SK-N-SH (cell line): ENCODE measurements around the gene RPL29. TPM values are rescaled to one million over a fixed set of nuclear protein-coding genes. Genes with fewer than 3 reads are reported as not detected.

Experiments used
- CTCF ChIA-PET: fragments of 300-600, 350-600 bp; formaldehyde crosslinking; extraction: SDS; loops from one replicate; lab custom pipeline; 2021; lab: Yijun Ruan, JAX
- POLR2A ChIA-PET: fragments of 350-600 bp; sonication (Branson Sonifier 250); formaldehyde crosslinking; extraction: SDS; loops from one replicate; lab custom pipeline; 2020; ENCODE audit warnings: antibody characterized with exemption, inconsistent platforms; lab: Yijun Ruan, JAX
- DNase-seq: peaks from one replicate; pipeline ENCODE4 v3.0.0; 2012
- H2AFZ ChIP-seq: fragments of 200-600 bp; sonication (generic); 2 replicates; pipeline ENCODE4 v1.8.1; 2016; ENCODE audit warnings: antibody characterized with exemption, mild to moderate bottlenecking, low read depth
- H3F3A ChIP-seq: fragments of 200-600 bp; sonication (generic); replicated peaks from 2 replicates; pipeline ENCODE3; 2016; ENCODE audit warnings: antibody characterized with exemption, mild to moderate bottlenecking; ENCODE audit not compliant: insufficient read depth
- H3K27ac ChIP-seq, 2 experiments: fragments of 200-500 bp in 1 of 2; fragments of 200-600 bp in 1 of 2; sonication (Bioruptor generic) in 1 of 2; sonication (generic), shearing (Covaris generic) in 1 of 2; 2 replicates each; pipeline versions ENCODE4 v1.5.1 to v1.6.1; 2014 to 2016; ENCODE audit warnings: low read depth in 2 of 2, inconsistent platforms in 1 of 2, low read length in 1 of 2, mild to moderate bottlenecking in 1 of 2, mixed read lengths in 1 of 2
- H3K27me3 ChIP-seq: fragments of 200-600 bp; sonication (generic), shearing (Covaris generic); 2 replicates; pipeline ENCODE4 v1.6.1; 2016; ENCODE audit warnings: mixed run types; ENCODE audit not compliant: insufficient read depth
- H3K36me3 ChIP-seq, 2 experiments: fragments of 200-500 bp in 1 of 2; fragments of 200-600 bp in 1 of 2; sonication (Bioruptor generic) in 1 of 2; sonication (generic) in 1 of 2; replicated peaks in 1 of 2; 2 replicates each; pipeline versions ENCODE3 to v1.5.1; 2014 to 2016; ENCODE audit warnings: low read length in 1 of 2, mild to moderate bottlenecking in 1 of 2; ENCODE audit not compliant: insufficient read depth in 2 of 2, control insufficient read depth in 1 of 2
- H3K4me1 ChIP-seq, 2 experiments: fragments of 200-500 bp in 1 of 2; fragments of 200-600 bp in 1 of 2; sonication (Bioruptor generic) in 1 of 2; sonication (generic), shearing (Covaris generic) in 1 of 2; 2 replicates each; pipeline versions ENCODE4 v1.5.1 to v1.6.1; 2014 to 2016; ENCODE audit warnings: low read depth in 1 of 2, low read length in 1 of 2, mixed run types in 1 of 2; ENCODE audit not compliant: insufficient read depth in 2 of 2, control insufficient read depth in 1 of 2
- H3K4me2 ChIP-seq: fragments of 200-600 bp; sonication (generic), shearing (Covaris generic); 2 replicates; pipeline ENCODE4 v1.6.1; 2017; ENCODE audit warnings: mixed run types
- H3K4me3 ChIP-seq, 2 experiments: fragments of 200-500 bp in 1 of 2; fragments of 200-600 bp in 1 of 2; sonication (Bioruptor generic) in 1 of 2; sonication (generic), shearing (Covaris generic) in 1 of 2; 2 replicates each; pipeline versions ENCODE4 v1.5.1 to v1.8.1; 2014 to 2016; ENCODE audit warnings: low read depth in 2 of 2, inconsistent platforms in 1 of 2, low read length in 1 of 2, mild to moderate bottlenecking in 1 of 2, mixed read lengths in 1 of 2, moderate library complexity in 1 of 2
- H3K79me2 ChIP-seq: fragments of 200-600 bp; sonication (generic); 2 replicates; pipeline ENCODE4 v1.8.1; 2017; ENCODE audit warnings: mild to moderate bottlenecking; ENCODE audit not compliant: insufficient read depth
- H3K9ac ChIP-seq: fragments of 200-600 bp; sonication (generic); 2 replicates; pipeline ENCODE4 v1.6.1; 2017; ENCODE audit warnings: mixed run types
- H3K9me2 ChIP-seq: fragments of 200-600 bp; sonication (generic); 2 replicates; pipeline ENCODE4 v1.6.1; 2017; ENCODE audit warnings: mixed run types
- H3K9me3 ChIP-seq: fragments of 200-600 bp; sonication (generic); 2 replicates; pipeline ENCODE4 v1.6.1; 2017; ENCODE audit warnings: mixed run types, mild to moderate bottlenecking, moderate library complexity
- H4K20me1 ChIP-seq: fragments of 200-600 bp; sonication (generic); 2 replicates; pipeline ENCODE4 v1.6.1; 2017; ENCODE audit warnings: mild to moderate bottlenecking, mixed run types; ENCODE audit not compliant: insufficient read depth
- EP300 ChIP-seq, 2 experiments: IDR thresholded peaks; 2 replicates each; pipeline versions ENCODE4 v1.4.0 to v1.6.1; 2012; ENCODE audit warnings: borderline replicate concordance in 1 of 2, low read depth in 1 of 2, low read length in 1 of 2
- FOSL2 ChIP-seq: IDR thresholded peaks from 2 replicates; pipeline ENCODE4 v1.4.0; 2012; ENCODE audit warnings: low read depth, mild to moderate bottlenecking, moderate library complexity, borderline replicate concordance
- FOXJ3 ChIP-seq: sonication (generic); formaldehyde crosslinking; IDR thresholded peaks from 2 replicates; pipeline ENCODE4 v1.5.1; 2020; ENCODE audit warnings: mild to moderate bottlenecking, missing genetic modification reagents
- JUND ChIP-seq: IDR thresholded peaks from 2 replicates; pipeline ENCODE4 v1.4.0; 2012
- MAX ChIP-seq: IDR thresholded peaks from 2 replicates; pipeline ENCODE4 v1.4.0; 2012; ENCODE audit warnings: low read depth
- MEF2A ChIP-seq: IDR thresholded peaks from 2 replicates; pipeline ENCODE4 v1.4.0; 2012; ENCODE audit warnings: low read depth, borderline replicate concordance
- NFIC ChIP-seq: IDR thresholded peaks from 2 replicates; pipeline ENCODE4 v1.4.0; 2012; ENCODE audit warnings: borderline replicate concordance
- NRF1 ChIP-seq: IDR thresholded peaks from 2 replicates; pipeline ENCODE4 v1.6.1; 2012; ENCODE audit warnings: low read depth, mild to moderate bottlenecking, low read length
- POLR2AphosphoS5 ChIP-seq: IDR thresholded peaks from 2 replicates; pipeline ENCODE4 v1.6.1; 2012; ENCODE audit warnings: low read depth, low read length
- SIN3A ChIP-seq: IDR thresholded peaks from 2 replicates; pipeline ENCODE4 v1.6.1; 2012; ENCODE audit warnings: low read depth, mild to moderate bottlenecking, low read length, moderate library complexity, borderline replicate concordance
- TAF1 ChIP-seq: IDR thresholded peaks from 2 replicates; pipeline ENCODE4 v1.6.1; 2012; ENCODE audit warnings: low read depth, mild to moderate bottlenecking, low read length, moderate library complexity, borderline replicate concordance
- TCF12 ChIP-seq: IDR thresholded peaks from 2 replicates; pipeline ENCODE4 v1.4.0; 2012
- TEAD4 ChIP-seq: IDR thresholded peaks from 2 replicates; pipeline ENCODE4 v1.4.0; 2012; ENCODE audit warnings: mild to moderate bottlenecking, borderline replicate concordance; ENCODE audit not compliant: insufficient read depth
- USF1 ChIP-seq: IDR thresholded peaks from 2 replicates; pipeline ENCODE4 v1.4.0; 2012; ENCODE audit warnings: low read depth, borderline replicate concordance
- ZBTB33 ChIP-seq: IDR thresholded peaks from 2 replicates; pipeline ENCODE4 v1.4.0; 2012; ENCODE audit warnings: low read depth, borderline replicate concordance
- WGBS: methylation state at CpG from one replicate; pipeline ENCODE4 v1.1.6; 2017; ENCODE audit warnings: low lambda C conversion rate; 5-methylcytosine and 5-hydroxymethylcytosine counted together
- polyA plus RNA-seq, 3 experiments: library from polyadenylated mRNA; depleted of rRNA; stranded (reverse); fragments of >200 nt; gene quantifications; 2 replicates each; pipeline ENCODE4 v1.2.3, GENCODE V29; 2012

The RPL29 gene
- polyA plus RNA-seq, 1 of the 3 experiments (the other 2 are of a cell fraction), result 3,173 TPM

- TF ChIP-seq ZBTB33 (no peak), SIN3A (no peak), USF1 (no peak), TAF1 (no peak), FOSL2 (no peak)
Observed at GRCh38 chr3:52025453-52025852, 29.8 kb upstream of the RPL29 start (continued).

- Histone ChIP-seq H3K4me3 (no peak overlapping the region), H3K9me3 (no peaks in the 10 kb centered on the region), H3K27ac (peak overlapping the region in 1 of 2 experiments; percentile 88; a peak in 2 of 4 replicates), H3K79me2 (no peaks in the 10 kb centered on the region), H3K4me2 (no peak overlapping the region), H3K9me2 (no peaks in the 10 kb centered on the region), H3K27me3 (no peaks in the 10 kb centered on the region), H4K20me1 (no peaks in the 10 kb centered on the region)
- WGBS, result 86% methylated on average over 6 of the region's 6 CpGs
- ChIA-PET POLR2A (interaction anchor here (0.7 to 9.4 kb wide), 6 partner anchors 10 to 254 kb away, joined by 3 to 218 read pairs (median 11); partner anchors contain the start of genes DUSP7 and WDR82), CTCF (interaction anchor here (0.7 to 9.8 kb wide), 5 partner anchors 12 to 98 kb away, joined by 3 to 205 read pairs (median 9); partner anchors contain the start of gene DUSP7)
- TF ChIP-seq MEF2A (no peak), FOXJ3 (no peak), POLR2AphosphoS5 (no peak), JUND (no peak), TEAD4 (no peak), TCF12 (no peak), MAX (no peak), NFIC (no peak), NRF1 (no peak), SIN3A (no peak), EP300 (IDR thresholded peaks at IDR 0.05; ENCODE audit: borderline replicate concordance in 1 of 2, low read depth in 1 of 2, low read length in 1 of 2) (no peak)
- TF ChIP-seq, all 33 proteins: peak for 0
- Histone ChIP-seq H3K4me1 (peaks cover 20 to 82% of the 10 kb centered on the region in 2 experiments; a peak in 2 of 4 replicates), H3K9ac (no peak overlapping the region), H2AFZ (no peak overlapping the region), H3F3A (peaks cover 3% of the 10 kb centered on the region), H3K36me3 (no peaks in the 10 kb centered on the region)
- DNase-seq, result no peak
Observed at GRCh38 chr3:52024765-52025452, 29.2 kb upstream of the RPL29 start.
